HepG2 (cell line): Measurements from ENCODE around the gene RNASE11.

Source experiments
- EEA1 ChIP-seq: sonication (generic); formaldehyde crosslinking; IDR thresholded peaks from 2 replicates; pipeline ENCODE4 v1.5.1; 2020; ENCODE audit warnings: mild to moderate bottlenecking, missing genetic modification reagents, borderline replicate concordance
- HDAC6 ChIP-seq: fragments of 200-600 bp; sonication (generic); IDR thresholded peaks from 2 replicates; pipeline ENCODE4 v1.7.0; 2017; ENCODE audit warnings: mild to moderate bottlenecking, antibody characterized with exemption, low read length, low read depth
- HOMEZ ChIP-seq: IDR thresholded peaks from 2 replicates; pipeline ENCODE4 v1.6.1; 2016; ENCODE audit warnings: low read depth
- MAFG ChIP-seq: sonication (generic); formaldehyde crosslinking; IDR thresholded peaks from 2 replicates; pipeline ENCODE4 v1.5.1; 2020; ENCODE audit warnings: mild to moderate bottlenecking, missing genetic modification reagents
- MAX ChIP-seq: IDR thresholded peaks from 2 replicates; pipeline ENCODE4 v1.6.1; 2012; ENCODE audit warnings: inconsistent platforms
- PHF5A ChIP-seq: IDR thresholded peaks from one replicate; pipeline ENCODE4 v1.6.1; 2018; ENCODE audit warnings: low read depth, missing genetic modification reagents; ENCODE audit not compliant: unreplicated experiment
- UBTF ChIP-seq: sonication (generic); formaldehyde crosslinking; IDR thresholded peaks from 2 replicates; pipeline ENCODE4 v1.4.0; 2020; ENCODE audit warnings: mild to moderate bottlenecking, missing genetic modification reagents
- TF ChIP-seq, protein P1 (sequence below): sonication (generic); formaldehyde crosslinking; IDR thresholded peaks from 2 replicates; pipeline ENCODE4 v1.5.0; 2020; ENCODE audit warnings: mild to moderate bottlenecking, missing genetic modification reagents, moderate library complexity
- TF ChIP-seq, protein P2 (sequence below): sonication (generic); formaldehyde crosslinking; IDR thresholded peaks from 2 replicates; pipeline ENCODE4 v1.4.0; 2020; ENCODE audit warnings: mild to moderate bottlenecking, missing genetic modification reagents
- TF ChIP-seq, protein P3 (sequence below): sonication (generic); formaldehyde crosslinking; IDR thresholded peaks from 2 replicates; pipeline ENCODE4 v1.9.0; 2022; ENCODE audit warnings: missing genetic modification reagents, mild to moderate bottlenecking, borderline replicate concordance
- TF ChIP-seq, protein P4 (sequence below): sonication (generic); formaldehyde crosslinking; conservative IDR thresholded peaks from 2 replicates; pipeline ENCODE4 v1.4.0; 2020; ENCODE audit warnings: missing genetic modification reagents
- TF ChIP-seq, protein P5 (sequence below): sonication (generic); formaldehyde crosslinking; IDR thresholded peaks from 2 replicates; pipeline ENCODE4 v1.4.0; 2020; ENCODE audit warnings: missing genetic modification reagents, borderline replicate concordance

DNA sequence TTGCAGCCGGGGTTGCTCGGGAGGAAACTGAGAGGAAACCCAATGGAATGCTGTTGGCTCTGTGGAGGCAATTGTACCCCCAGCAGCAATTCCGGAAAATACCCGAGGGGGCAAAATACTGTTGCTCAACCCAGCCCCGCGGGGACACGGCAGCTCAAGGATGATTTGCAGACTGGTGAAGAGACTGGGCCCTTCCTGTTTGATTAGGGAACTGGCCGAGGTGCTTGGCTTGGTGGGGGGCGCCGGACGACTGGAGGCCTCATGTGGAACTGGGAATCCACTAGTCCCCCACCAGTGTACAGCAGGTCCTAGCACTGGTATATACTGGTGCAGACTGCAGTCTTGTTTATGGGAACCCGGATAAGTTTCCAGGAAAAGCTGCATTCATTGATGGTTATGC lies 13.7 kb upstream of the RNASE11 start:
- no peak for TF ChIP-seq HDAC6
- no peak for TF ChIP-seq MAX
- TF ChIP-seq EEA1 = no peak
- TF ChIP-seq, protein P1, sequence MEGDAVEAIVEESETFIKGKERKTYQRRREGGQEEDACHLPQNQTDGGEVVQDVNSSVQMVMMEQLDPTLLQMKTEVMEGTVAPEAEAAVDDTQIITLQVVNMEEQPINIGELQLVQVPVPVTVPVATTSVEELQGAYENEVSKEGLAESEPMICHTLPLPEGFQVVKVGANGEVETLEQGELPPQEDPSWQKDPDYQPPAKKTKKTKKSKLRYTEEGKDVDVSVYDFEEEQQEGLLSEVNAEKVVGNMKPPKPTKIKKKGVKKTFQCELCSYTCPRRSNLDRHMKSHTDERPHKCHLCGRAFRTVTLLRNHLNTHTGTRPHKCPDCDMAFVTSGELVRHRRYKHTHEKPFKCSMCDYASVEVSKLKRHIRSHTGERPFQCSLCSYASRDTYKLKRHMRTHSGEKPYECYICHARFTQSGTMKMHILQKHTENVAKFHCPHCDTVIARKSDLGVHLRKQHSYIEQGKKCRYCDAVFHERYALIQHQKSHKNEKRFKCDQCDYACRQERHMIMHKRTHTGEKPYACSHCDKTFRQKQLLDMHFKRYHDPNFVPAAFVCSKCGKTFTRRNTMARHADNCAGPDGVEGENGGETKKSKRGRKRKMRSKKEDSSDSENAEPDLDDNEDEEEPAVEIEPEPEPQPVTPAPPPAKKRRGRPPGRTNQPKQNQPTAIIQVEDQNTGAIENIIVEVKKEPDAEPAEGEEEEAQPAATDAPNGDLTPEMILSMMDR (CRISPR knock-in tag) = no peak
- TF ChIP-seq, protein P2, sequence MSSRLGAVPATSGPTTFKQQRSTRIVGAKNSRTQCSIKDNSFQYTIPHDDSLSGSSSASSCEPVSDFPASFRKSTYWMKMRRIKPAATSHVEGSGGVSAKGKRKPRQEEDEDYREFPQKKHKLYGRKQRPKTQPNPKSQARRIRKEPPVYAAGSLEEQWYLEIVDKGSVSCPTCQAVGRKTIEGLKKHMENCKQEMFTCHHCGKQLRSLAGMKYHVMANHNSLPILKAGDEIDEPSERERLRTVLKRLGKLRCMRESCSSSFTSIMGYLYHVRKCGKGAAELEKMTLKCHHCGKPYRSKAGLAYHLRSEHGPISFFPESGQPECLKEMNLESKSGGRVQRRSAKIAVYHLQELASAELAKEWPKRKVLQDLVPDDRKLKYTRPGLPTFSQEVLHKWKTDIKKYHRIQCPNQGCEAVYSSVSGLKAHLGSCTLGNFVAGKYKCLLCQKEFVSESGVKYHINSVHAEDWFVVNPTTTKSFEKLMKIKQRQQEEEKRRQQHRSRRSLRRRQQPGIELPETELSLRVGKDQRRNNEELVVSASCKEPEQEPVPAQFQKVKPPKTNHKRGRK (CRISPR knock-in tag) = no peak
- no peak for TF ChIP-seq MAFG (CRISPR knock-in tag)
- no peak for TF ChIP-seq HOMEZ (CRISPR knock-in tag)
- no peak for TF ChIP-seq PHF5A (CRISPR knock-in tag)
- TF ChIP-seq UBTF (CRISPR knock-in tag) = no peak
- TF ChIP-seq, protein P3, sequence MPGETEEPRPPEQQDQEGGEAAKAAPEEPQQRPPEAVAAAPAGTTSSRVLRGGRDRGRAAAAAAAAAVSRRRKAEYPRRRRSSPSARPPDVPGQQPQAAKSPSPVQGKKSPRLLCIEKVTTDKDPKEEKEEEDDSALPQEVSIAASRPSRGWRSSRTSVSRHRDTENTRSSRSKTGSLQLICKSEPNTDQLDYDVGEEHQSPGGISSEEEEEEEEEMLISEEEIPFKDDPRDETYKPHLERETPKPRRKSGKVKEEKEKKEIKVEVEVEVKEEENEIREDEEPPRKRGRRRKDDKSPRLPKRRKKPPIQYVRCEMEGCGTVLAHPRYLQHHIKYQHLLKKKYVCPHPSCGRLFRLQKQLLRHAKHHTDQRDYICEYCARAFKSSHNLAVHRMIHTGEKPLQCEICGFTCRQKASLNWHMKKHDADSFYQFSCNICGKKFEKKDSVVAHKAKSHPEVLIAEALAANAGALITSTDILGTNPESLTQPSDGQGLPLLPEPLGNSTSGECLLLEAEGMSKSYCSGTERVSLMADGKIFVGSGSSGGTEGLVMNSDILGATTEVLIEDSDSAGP (CRISPR knock-in tag) = no peak
- TF ChIP-seq, protein P4, sequence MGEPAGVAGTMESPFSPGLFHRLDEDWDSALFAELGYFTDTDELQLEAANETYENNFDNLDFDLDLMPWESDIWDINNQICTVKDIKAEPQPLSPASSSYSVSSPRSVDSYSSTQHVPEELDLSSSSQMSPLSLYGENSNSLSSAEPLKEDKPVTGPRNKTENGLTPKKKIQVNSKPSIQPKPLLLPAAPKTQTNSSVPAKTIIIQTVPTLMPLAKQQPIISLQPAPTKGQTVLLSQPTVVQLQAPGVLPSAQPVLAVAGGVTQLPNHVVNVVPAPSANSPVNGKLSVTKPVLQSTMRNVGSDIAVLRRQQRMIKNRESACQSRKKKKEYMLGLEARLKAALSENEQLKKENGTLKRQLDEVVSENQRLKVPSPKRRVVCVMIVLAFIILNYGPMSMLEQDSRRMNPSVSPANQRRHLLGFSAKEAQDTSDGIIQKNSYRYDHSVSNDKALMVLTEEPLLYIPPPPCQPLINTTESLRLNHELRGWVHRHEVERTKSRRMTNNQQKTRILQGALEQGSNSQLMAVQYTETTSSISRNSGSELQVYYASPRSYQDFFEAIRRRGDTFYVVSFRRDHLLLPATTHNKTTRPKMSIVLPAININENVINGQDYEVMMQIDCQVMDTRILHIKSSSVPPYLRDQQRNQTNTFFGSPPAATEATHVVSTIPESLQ (CRISPR knock-in tag) = no peak
- TF ChIP-seq, protein P5, sequence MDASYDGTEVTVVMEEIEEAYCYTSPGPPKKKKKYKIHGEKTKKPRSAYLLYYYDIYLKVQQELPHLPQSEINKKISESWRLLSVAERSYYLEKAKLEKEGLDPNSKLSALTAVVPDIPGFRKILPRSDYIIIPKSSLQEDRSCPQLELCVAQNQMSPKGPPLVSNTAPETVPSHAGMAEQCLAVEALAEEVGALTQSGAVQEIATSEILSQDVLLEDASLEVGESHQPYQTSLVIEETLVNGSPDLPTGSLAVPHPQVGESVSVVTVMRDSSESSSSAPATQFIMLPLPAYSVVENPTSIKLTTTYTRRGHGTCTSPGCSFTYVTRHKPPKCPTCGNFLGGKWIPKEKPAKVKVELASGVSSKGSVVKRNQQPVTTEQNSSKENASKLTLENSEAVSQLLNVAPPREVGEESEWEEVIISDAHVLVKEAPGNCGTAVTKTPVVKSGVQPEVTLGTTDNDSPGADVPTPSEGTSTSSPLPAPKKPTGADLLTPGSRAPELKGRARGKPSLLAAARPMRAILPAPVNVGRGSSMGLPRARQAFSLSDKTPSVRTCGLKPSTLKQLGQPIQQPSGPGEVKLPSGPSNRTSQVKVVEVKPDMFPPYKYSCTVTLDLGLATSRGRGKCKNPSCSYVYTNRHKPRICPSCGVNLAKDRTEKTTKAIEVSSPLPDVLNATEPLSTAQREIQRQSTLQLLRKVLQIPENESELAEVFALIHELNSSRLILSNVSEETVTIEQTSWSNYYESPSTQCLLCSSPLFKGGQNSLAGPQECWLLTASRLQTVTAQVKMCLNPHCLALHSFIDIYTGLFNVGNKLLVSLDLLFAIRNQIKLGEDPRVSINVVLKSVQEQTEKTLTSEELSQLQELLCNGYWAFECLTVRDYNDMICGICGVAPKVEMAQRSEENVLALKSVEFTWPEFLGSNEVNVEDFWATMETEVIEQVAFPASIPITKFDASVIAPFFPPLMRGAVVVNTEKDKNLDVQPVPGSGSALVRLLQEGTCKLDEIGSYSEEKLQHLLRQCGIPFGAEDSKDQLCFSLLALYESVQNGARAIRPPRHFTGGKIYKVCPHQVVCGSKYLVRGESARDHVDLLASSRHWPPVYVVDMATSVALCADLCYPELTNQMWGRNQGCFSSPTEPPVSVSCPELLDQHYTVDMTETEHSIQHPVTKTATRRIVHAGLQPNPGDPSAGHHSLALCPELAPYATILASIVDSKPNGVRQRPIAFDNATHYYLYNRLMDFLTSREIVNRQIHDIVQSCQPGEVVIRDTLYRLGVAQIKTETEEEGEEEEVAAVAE (CRISPR knock-in tag) = no peak
